Left lung (tissue), 10 donors: Measurements from ENCODE around the gene TSKU. TPM values are rescaled to one million over a fixed set of nuclear protein-coding genes. Genes with fewer than 3 reads are reported as not detected.

Source experiments
- ATAC-seq: fragments of 200-7000 bp; cut with Tn5 transposase; one replicate; pipeline ENCODE4 v1.9.1; 2020; ENCODE audit warnings: moderate library complexity
- DNase-seq, 4 donors: peaks; one replicate each; pipeline ENCODE4 v3.0.0-alpha.2; 2013 to 2020
- H3K27ac ChIP-seq, 2 donors: fragments of 200-600 bp; sonication (generic) in 1 of 2; one replicate each; pipeline versions ENCODE4 v1.5.0 to v1.8.0; 2020 to 2021
- H3K27me3 ChIP-seq, 2 donors: fragments of 200-600 bp; sonication (generic) in 1 of 2; one replicate each; pipeline versions ENCODE4 v1.5.0 to v1.8.0; 2020 to 2021
- H3K36me3 ChIP-seq, 2 donors: fragments of 200-600 bp; sonication (generic) in 1 of 2; one replicate each; pipeline versions ENCODE4 v1.5.0 to v1.8.0; 2020 to 2021
- H3K4me1 ChIP-seq, 2 donors: fragments of 200-600 bp; one replicate each; pipeline ENCODE4 v1.8.0; 2021
- H3K4me3 ChIP-seq, 2 donors: fragments of 200-600 bp; sonication (generic) in 1 of 2; one replicate each; pipeline versions ENCODE4 v1.5.0 to v1.8.0; 2020 to 2021; ENCODE audit warnings: mild to moderate bottlenecking in 1 of 2
- H3K9me3 ChIP-seq, 2 donors: fragments of 200-600 bp; sonication (generic) in 1 of 2; one replicate each; pipeline versions ENCODE4 v1.5.0 to v1.8.0; 2020 to 2021
- CTCF ChIP-seq, 2 donors: fragments of 200-600 bp; sonication (generic) in 1 of 2; IDR thresholded peaks; one replicate each; pipeline versions ENCODE4 v1.5.0 to v1.8.0; 2021; ENCODE audit warnings: antibody characterized with exemption in 2 of 2
- intact Hi-C, 2 donors: fragments of 100-400 bp; cut with DNase I; formaldehyde crosslinking; loops; one replicate each; pipeline versions ENCODE4 v1.11.2 to v1.14.2; 2022
- polyA plus RNA-seq, 6 donors: library from polyadenylated mRNA; unstranded; fragments of 120-200 nt; gene quantifications; one replicate each; pipeline ENCODE4 v1.2.1, GENCODE V29; 2013; ENCODE audit not compliant: insufficient read length in 6 of 6
- total RNA-seq, 2 donors: library from RNA; stranded (reverse); fragmentation: NEBNext Ultra II Directional; extraction: Animal tissue kit (Norgen Biotek cat#: 25700); gene quantifications; one replicate each; pipeline ENCODE4 v1.2.1, GENCODE V29; 2021
- donor health status: DM: no; HTN: yes; CAD: no.
- donor health status: DM: no; HTN: no; CAD: no.

The TSKU gene
- total and polyA plus RNA-seq, 8 donors, result 12.7 to 36.6 (median 28.3) TPM

- Histone ChIP-seq H3K36me3 (no peaks in the 10 kb centered on the region), H3K27me3 (no peaks in the 10 kb centered on the region), H3K4me1 (peaks cover 5 to 36% of the 10 kb centered on the region in 2 donors), H3K4me3 (no peak overlapping the region), H3K9me3 (no peaks in the 10 kb centered on the region), H3K27ac (peak overlapping the region in 1 of 2 donors; percentile 29)
- TF ChIP-seq CTCF (IDR thresholded peaks at IDR 0.05), result no peak
- intact Hi-C loops, result no loop called here
- ATAC-seq (no peak), DNase-seq (peak in 1 of 4 donors; percentile 37)
Measured at GRCh38 chr11:76803023-76803422, 19.9 kb downstream of the TSKU start.

- DNase-seq, result no peak
- Histone ChIP-seq H3K27me3 (no peaks in the 10 kb centered on the region), H3K36me3 (no peaks in the 10 kb centered on the region), H3K9me3 (no peaks in the 10 kb centered on the region), H3K27ac (no peak overlapping the region), H3K4me1 (peaks cover 5 to 30% of the 10 kb centered on the region in 2 donors), H3K4me3 (no peak overlapping the region)
- no peak for ATAC-seq
- intact Hi-C loops, result no loop called here
- TF ChIP-seq CTCF (IDR thresholded peaks at IDR 0.05), result no peak
Measured at GRCh38 chr11:76803811-76804600, 20.9 kb downstream of the TSKU start.

GRCh38 chr11:76805206-76805913, 22.2 kb downstream of the TSKU start:
- no peaks in the 10 kb centered on the region for H3K9me3 ChIP-seq
- no peak for ATAC-seq
- H3K27me3 ChIP-seq, result no peaks in the 10 kb centered on the region
- peaks cover 5 to 28% of the 10 kb centered on the region in 2 donors for H3K4me1 ChIP-seq
- H3K4me3 ChIP-seq, result no peak overlapping the region
- no peak for DNase-seq
- no peak overlapping the region for H3K27ac ChIP-seq
- intact Hi-C loops, result loop anchor here in 1 of 2 donors (5.0 kb wide), 1 partner anchor 112 kb away; no protein-coding TSS in a partner anchor
- no peak for TF ChIP-seq CTCF (IDR thresholded peaks at IDR 0.05)
- H3K36me3 ChIP-seq, result no peaks in the 10 kb centered on the region

- no peak for TF ChIP-seq CTCF (IDR thresholded peaks at IDR 0.05)
- Histone ChIP-seq H3K4me1 (peaks cover 5 to 31% of the 10 kb centered on the region in 2 donors), H3K27me3 (no peaks in the 10 kb centered on the region), H3K4me3 (no peak overlapping the region), H3K27ac (no peak overlapping the region), H3K9me3 (no peaks in the 10 kb centered on the region), H3K36me3 (no peaks in the 10 kb centered on the region)
- ATAC-seq (no peak), DNase-seq (no peak)
- intact Hi-C loops, result loop anchor here in 1 of 2 donors (5.0 kb wide), 1 partner anchor 111 kb away; no protein-coding TSS in a partner anchor
Measured at GRCh38 chr11:76806131-76806530, 23.0 kb downstream of the TSKU start.

- Histone ChIP-seq H3K27ac (no peak overlapping the region), H3K4me1 (peaks cover 5 to 31% of the 10 kb centered on the region in 2 donors), H3K4me3 (no peak overlapping the region), H3K36me3 (no peaks in the 10 kb centered on the region), H3K9me3 (no peaks in the 10 kb centered on the region), H3K27me3 (no peaks in the 10 kb centered on the region)
- no peak for DNase-seq
- TF ChIP-seq CTCF (IDR thresholded peaks at IDR 0.05), result no peak
- ATAC-seq, result no peak
- intact Hi-C loops, result loop anchor here in 1 of 2 donors (5.0 kb wide), 1 partner anchor 111 kb away; no protein-coding TSS in a partner anchor
Measured at GRCh38 chr11:76806608-76807205, 23.6 kb downstream of the TSKU start.
